GM19468 (cell line): ENCODE results near the gene COA6.

ENCODE experiments used
- ATAC-seq: cut with Tn5 transposase; IDR thresholded peaks from one replicate; pipeline ENCODE4 v1.9.1; 2021; ENCODE audit warnings: mild to moderate bottlenecking, moderate library complexity, moderate number of reproducible peaks; ENCODE audit not compliant: unreplicated experiment; ENCODE audit errors: extremely low read depth

The COA6 gene

DNA sequence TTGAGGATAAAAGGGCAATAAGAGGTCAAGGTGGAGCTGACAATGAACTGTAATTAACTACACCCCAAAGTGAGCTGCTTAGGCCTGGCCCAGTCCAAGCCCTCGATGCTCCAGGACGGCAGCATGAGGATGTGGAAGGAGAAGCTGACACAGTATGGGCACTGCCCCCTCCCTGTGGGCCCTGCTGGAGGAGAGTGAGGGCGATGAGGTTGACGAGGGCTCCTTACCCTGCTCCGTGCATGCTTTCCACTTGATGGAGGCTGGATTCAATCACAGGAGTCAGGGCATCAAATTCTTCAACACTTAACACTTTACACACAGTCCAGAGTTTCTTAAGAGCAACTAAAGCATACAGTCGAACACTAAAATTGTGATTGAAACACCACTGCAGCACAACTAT lies 32.4 kb downstream of the COA6 start:
- no peak for ATAC-seq

DNA sequence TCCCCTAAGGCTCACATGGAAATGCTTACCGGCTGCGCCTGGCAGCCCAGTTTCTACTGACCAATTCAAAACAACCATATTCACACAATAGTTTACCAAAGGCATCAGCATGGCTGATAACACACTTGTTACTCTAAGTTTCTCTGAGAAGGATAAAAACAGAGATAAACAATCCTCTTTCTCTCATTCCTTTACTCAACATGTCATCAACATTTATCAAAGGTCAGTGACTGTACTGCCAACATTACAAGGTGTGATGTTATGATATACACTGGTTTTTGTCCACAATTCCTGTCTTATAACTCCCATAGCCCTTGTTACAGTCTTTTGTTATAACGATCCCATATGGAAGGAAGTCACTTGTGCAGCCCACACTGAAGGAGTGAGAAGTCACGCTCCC lies 33.6 kb downstream of the COA6 start:
- ATAC-seq, result no peak

DNA sequence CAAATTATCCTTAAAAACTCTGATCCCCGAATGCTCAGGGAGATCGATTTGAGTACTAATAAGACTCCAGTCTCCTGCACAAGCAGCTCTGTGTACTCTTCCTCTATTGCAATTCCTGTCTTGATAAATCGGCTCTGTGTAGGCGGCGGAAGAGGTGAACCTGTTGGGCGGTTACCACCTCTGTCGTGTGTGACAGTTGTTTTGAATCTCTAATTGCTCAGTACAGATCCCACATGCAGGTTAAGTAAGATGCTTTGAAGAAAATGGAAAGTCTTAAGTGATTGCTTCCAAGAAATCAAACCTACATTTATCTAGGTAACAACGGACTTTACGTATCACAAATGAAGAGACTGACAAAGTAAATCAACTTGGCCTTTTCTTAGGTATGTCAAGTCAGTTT lies 35.5 kb downstream of the COA6 start:
- no peak for ATAC-seq

DNA sequence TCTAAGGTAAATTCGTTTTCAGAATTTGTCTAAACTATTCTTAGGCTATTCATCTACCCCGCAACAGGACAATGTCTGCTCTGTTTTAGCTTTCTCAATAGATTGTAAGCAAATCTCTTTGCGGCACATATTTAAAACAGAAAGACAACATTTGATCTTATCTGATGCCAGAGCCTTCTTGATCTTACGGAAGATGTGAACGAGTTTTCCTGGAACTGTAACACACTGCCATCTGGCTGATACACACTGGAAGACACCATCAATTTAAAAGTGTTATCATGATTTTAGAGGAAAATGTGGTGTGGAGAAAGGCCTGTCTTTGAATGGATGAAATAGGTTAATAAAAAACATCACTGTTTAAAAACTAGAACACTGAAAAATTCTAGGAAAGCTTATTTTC lies 36.1 kb downstream of the COA6 start:
- no peak for ATAC-seq

DNA sequence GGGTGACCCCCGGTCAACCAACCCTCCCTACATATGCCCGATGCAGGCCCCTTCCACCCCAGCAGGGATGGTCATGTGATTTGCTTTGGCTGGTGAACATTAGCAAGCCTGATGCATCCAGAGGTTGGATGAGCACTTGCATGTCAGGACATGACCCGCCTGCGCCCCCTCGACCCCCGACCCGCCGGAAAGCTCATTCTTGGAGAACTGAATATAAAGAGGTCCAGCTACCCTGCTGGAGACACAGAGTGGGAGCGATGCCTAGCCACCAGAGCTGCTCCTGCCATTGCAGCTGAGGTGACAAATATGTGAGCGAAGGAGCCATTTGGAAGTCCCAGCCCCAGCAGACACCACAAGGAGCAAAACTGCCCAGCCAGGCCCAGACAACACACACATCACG lies 39.6 kb downstream of the COA6 start:
- no peak for ATAC-seq

DNA sequence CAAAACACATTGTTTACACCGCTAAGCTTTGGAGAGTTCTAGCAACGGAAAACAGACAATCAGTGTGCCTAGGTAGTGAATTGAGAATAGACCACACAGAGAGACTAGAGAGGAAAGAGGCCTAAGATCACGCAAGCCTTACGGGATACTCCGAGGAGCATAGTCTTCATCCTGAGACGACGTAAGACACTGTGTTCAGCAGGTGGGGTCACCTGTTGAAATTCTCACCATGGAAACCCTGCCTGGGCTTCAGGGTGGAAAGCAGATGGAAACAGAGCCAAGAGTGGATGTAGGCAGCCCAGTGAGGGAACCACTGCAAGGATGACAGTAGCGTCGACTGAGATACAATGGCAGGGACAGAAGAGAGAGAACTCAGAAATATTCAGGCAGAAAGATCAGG lies 40.2 kb downstream of the COA6 start:
- ATAC-seq, result no peak

DNA sequence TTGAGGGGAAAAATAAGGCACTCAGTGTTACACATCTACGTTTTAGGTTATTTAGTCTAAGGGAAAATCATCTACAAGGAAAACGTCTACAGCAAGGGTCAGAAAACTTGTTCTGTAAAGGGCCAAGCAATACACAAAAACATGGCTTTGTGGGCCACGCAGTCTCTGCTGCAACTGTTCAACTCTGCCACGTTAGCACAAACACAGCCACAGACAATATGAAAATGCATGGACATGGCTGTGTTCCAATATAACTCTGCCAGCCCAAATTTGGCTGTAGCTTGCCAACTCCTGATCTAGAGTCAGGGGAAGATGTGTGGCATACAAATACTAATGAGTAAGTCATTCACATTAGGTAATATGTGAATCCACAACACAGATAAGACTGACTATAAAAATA lies 40.7 kb downstream of the COA6 start:
- no peak for ATAC-seq

DNA sequence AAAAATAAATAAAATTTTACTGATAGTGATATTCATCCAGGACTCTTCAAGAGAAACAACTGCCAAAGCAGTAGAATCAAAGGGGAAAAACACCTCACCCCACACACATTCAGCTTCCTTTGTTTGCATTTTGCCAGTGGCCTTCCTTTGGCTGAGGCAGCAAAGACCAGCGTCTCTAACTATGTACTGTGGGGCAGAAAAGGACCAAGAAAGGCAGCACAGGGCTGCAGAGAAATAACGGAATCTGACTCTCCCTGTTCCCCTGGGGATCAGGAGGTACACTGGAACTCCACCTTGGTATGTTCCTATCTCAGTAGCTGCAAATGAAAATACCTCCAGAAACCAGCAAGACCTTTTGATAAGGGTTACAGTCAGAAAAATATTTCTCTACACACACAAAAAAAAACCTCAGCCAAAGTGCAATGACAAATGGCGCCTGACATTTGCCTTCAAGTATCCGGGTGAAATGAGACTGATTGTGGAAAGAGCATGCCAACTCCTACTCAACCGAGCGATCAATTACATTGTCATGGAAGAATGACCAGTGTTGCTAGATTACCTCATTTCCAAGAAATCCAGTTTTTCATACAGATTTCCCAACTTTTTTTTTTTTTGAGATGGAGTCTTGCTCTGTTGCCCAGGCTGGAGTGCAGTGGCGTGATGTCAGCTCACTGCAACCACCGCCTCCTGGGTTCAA lies 54.8 kb downstream of the COA6 start:
- ATAC-seq, result no peak

DNA sequence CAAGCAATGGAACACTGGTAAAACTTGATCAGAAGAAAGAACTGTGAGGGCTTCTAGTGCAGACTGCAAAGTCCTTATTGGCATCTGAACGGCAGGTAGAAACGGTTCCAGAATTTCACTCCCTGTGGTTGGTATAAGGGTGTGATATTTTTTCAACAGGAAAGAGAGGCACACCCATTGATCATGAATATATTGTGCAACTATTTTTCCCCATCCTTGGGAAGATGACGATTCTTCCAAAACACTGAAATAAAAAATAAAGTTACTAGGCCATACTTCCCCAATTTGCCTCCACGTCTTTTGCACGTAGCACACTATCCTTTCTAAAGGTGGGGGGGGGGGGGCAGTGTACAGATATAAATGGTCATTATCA lies 56.2 kb downstream of the COA6 start:
- ATAC-seq, result no peak

DNA sequence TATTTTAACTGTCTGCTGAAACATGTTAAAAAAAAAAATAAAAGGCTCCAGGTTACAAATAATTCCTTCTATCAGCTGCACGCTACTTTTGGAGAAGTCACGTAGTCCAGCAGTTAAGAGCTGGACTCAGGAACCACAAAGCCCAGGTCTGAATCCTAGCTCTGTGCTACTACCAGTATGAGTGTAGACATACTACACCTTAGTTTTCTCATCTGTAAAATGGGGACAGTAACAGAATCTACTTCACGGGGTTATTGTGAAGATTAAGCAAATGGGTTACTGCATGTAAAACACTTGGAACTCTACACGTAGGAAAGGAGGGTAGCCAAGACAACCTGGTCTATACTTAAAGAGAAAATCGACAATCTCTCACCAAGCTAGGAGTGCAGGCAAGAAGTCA lies 57.4 kb downstream of the COA6 start:
- no peak for ATAC-seq

DNA sequence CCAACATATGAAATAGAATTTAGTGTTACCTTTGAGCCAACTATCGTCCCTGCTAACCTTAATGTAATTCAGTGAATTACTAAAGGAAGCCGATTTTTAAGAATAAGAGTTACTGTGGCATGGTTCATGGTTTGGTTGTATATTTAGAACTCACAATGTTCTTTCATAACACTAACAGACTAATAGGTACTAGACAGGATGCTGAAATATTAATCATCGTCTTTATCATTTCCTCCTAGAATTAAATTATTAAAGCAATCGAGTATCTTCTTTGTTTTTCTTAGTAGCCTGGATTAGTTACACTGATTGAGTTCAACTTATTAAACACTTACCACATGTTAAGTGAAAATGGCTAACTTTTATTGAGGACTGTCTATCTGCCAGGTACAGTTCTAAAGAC lies 58.0 kb downstream of the COA6 start:
- ATAC-seq, result no peak

DNA sequence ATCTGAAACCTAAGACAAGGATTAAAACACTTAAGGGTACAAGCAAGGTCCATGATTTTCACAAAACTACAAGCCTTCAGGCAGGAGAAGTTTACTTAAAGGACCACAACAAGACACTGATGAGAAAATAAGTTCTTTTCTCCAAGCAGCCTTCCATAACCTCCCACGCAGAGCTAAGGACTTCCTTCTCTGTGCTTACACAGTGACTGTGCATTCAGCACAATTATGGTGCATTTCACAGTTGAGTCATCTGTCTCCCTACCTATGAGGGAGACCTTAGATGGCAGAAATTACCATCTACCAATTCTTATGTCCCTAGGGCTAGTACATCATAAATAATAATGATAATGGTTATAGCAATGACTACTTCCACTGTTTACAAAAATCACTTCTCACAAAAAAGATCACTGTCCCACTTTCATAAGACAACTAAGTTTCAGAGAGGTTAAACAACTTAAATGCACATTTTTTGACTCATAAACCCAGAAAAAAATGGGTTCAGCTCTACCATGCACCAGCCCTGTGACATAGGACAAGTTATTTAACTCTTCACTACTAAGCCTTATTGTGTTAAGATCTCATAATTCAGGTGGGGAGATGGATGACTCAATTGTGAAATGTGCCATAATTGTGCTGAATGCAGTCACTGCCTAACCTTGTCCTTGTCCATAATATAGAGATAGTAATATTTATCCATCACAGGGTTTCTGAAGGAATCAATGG lies 60.5 kb downstream of the COA6 start:
- no peak for ATAC-seq
